IMR-90 (cell line): ENCODE data around the gene ZNF219.

Experiments used
- NFE2L2 ChIP-seq: fragments of 150-350 bp; IDR thresholded peaks from 2 replicates; pipeline ENCODE4 v1.6.1; 2016; ENCODE audit warnings: low read depth, mild to moderate bottlenecking, low read length
- POLR2A ChIP-seq: IDR thresholded peaks from 2 replicates; pipeline ENCODE4 v1.6.1; 2012; ENCODE audit warnings: mild to moderate bottlenecking, low read depth, low read length
- TF ChIP-seq, protein P1 (sequence below): conservative IDR thresholded peaks from 2 replicates; pipeline ENCODE4 v1.5.1; 2012; ENCODE audit warnings: mild to moderate bottlenecking, low read depth, low read length, improper control_type of control experiment

GRCh38 chr14:21095430-21096205 lies 2.8 kb downstream of the ZNF219 start:
- TF ChIP-seq, protein P1, sequence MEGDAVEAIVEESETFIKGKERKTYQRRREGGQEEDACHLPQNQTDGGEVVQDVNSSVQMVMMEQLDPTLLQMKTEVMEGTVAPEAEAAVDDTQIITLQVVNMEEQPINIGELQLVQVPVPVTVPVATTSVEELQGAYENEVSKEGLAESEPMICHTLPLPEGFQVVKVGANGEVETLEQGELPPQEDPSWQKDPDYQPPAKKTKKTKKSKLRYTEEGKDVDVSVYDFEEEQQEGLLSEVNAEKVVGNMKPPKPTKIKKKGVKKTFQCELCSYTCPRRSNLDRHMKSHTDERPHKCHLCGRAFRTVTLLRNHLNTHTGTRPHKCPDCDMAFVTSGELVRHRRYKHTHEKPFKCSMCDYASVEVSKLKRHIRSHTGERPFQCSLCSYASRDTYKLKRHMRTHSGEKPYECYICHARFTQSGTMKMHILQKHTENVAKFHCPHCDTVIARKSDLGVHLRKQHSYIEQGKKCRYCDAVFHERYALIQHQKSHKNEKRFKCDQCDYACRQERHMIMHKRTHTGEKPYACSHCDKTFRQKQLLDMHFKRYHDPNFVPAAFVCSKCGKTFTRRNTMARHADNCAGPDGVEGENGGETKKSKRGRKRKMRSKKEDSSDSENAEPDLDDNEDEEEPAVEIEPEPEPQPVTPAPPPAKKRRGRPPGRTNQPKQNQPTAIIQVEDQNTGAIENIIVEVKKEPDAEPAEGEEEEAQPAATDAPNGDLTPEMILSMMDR, result no peak
- TF ChIP-seq NFE2L2 (no peak), POLR2A (no peak)
